ENCODE measurements around the gene PPP4R4.

PPP4R4 gene

DNA sequence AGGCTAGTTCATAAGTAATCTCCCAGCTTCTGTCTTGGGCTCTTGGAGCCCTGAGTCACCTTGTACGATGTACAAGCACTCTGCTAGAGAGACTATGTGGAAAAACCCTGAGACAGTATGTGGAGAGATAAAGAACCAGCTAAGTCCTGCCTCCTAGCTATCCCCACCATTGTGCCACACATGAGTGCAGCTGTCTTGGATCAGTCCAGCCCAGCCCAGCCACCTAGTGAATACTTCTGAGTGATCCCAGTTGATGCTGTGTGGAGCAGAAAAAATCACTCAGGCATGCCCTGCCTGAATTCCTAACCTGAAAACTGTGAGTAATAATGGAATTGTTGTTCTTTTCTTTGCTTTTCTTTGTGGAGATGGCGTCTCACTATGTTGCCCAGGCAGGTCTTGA is 154.1 kb downstream of the PPP4R4 start:
- Histone ChIP-seq H3K27me3 (ENCODE audit: control insufficient read depth in 5 of 5, insufficient read depth in 4 of 5, low read length in 5 of 5) (no peaks in the 10 kb centered on the region), H3K9me3 (ENCODE audit: control insufficient read depth in 5 of 5, low read length in 5 of 5) (no peaks in the 10 kb centered on the region), H3K9ac (ENCODE audit: low read length in 5 of 5) (no peak overlapping the region), H3K4me1 (ENCODE audit: control insufficient read depth in 5 of 5, insufficient read depth in 5 of 5, low read length in 5 of 5) (peaks cover 0 to 6% (median 0%) of the 10 kb centered on the region in 5 donors), H3K27ac (ENCODE audit: low read depth, low read length) (no peak overlapping the region), H3K36me3 (ENCODE audit: control insufficient read depth in 5 of 5, insufficient read depth in 5 of 5, low read length in 5 of 5) (no peaks in the 10 kb centered on the region), H3K4me3 (ENCODE audit: low read depth in 1 of 5, low read length in 5 of 5) (no peak overlapping the region)
